HEK293 (cell line): Measurements from ENCODE around the gene TCF3.
A peak's percentile ranks its signal among the peaks of the same experiment; 100 is the strongest.

Source experiments
- CTCF ChIA-PET: fragments of 350-600 bp; formaldehyde crosslinking; extraction: SDS; loops from one replicate; lab custom pipeline; 2021; ENCODE audit warnings: antibody characterized with exemption; lab: Yijun Ruan, JAX
- POLR2A ChIA-PET: fragments of 300-600 bp; formaldehyde crosslinking; extraction: SDS; loops from one replicate; lab custom pipeline; 2020; ENCODE audit warnings: antibody characterized with exemption, inconsistent platforms; lab: Yijun Ruan, JAX
- H3K27ac ChIP-seq: fragments of 200-500 bp; sonication (Bioruptor generic); 2 replicates; pipeline ENCODE4 v1.5.1; 2014; ENCODE audit warnings: low read depth, low read length, control low read depth, inconsistent platforms; ENCODE audit errors: extremely low read depth
- H3K36me3 ChIP-seq, 2 experiments: fragments of 200-500 bp in 1 of 2; sonication (Bioruptor generic) in 1 of 2; 1 replicate in 1 of 2; 2 replicates in 1 of 2; pipeline ENCODE4 v1.5.1; 2014 to 2017; ENCODE audit warnings: inconsistent platforms in 2 of 2, low read length in 2 of 2; ENCODE audit not compliant: control insufficient read depth in 2 of 2, insufficient read depth in 1 of 2
- H3K4me1 ChIP-seq: fragments of 200-500 bp; sonication (Bioruptor generic); 2 replicates; pipeline ENCODE4 v1.5.1; 2014; ENCODE audit warnings: mild to moderate bottlenecking, low read length, inconsistent platforms; ENCODE audit not compliant: control insufficient read depth, insufficient read depth
- H3K4me3 ChIP-seq: 2 replicates; pipeline ENCODE4 v1.5.1; 2011; ENCODE audit warnings: low read depth, mild to moderate bottlenecking, control low read depth, low read length, moderate library complexity
- H3K9me3 ChIP-seq: fragments of 200-500 bp; sonication (Bioruptor generic); 2 replicates; pipeline ENCODE4 v1.5.1; 2014; ENCODE audit warnings: low read depth, low read length, inconsistent platforms; ENCODE audit not compliant: control insufficient read depth, insufficient read depth
- EGR2 ChIP-seq: fragments of 450-650 bp; formaldehyde crosslinking; IDR thresholded peaks from 2 replicates; pipeline ENCODE4 v1.5.1; 2016; ENCODE audit warnings: low read depth, missing biosample characterization, missing genetic modification characterization
- IKZF3 ChIP-seq: fragments of 450-650 bp; IDR thresholded peaks from 2 replicates; pipeline ENCODE4 v1.5.0; 2018; ENCODE audit warnings: missing biosample characterization, mild to moderate bottlenecking, missing genetic modification characterization, moderate library complexity
- KLF8 ChIP-seq: fragments of 450-650 bp; formaldehyde crosslinking; IDR thresholded peaks from 2 replicates; pipeline ENCODE4 v1.5.1; 2016; ENCODE audit warnings: missing biosample characterization, missing genetic modification characterization
- MZF1 ChIP-seq: fragments of 450-650 bp; formaldehyde crosslinking; IDR thresholded peaks from 2 replicates; pipeline ENCODE4 v1.5.1; 2017; ENCODE audit warnings: missing biosample characterization, missing genetic modification characterization, borderline replicate concordance
- REPIN1 ChIP-seq: fragments of 450-650 bp; formaldehyde crosslinking; IDR thresholded peaks from 2 replicates; pipeline ENCODE4 v1.5.1; 2017; ENCODE audit warnings: missing biosample characterization, missing genetic modification characterization, low read depth
- TRIM28 ChIP-seq: IDR thresholded peaks from 2 replicates; pipeline ENCODE4 v1.6.1; 2011; ENCODE audit warnings: low read length, control low read depth, borderline replicate concordance
- YY1 ChIP-seq: fragments of 450-650 bp; formaldehyde crosslinking; IDR thresholded peaks from 2 replicates; pipeline ENCODE4 v1.5.1; 2018; ENCODE audit warnings: missing biosample characterization, missing genetic modification characterization
- ZBTB10 ChIP-seq: fragments of 450-650 bp; formaldehyde crosslinking; IDR thresholded peaks from 2 replicates; pipeline ENCODE4 v1.5.1; 2016; ENCODE audit warnings: missing biosample characterization, missing genetic modification characterization
- ZFHX2 ChIP-seq: fragments of 450-650 bp; formaldehyde crosslinking; conservative IDR thresholded peaks from 2 replicates; pipeline ENCODE4 v1.5.1; 2016; ENCODE audit warnings: missing biosample characterization, missing genetic modification characterization
- ZNF114 ChIP-seq: fragments of 450-650 bp; formaldehyde crosslinking; IDR thresholded peaks from 2 replicates; pipeline ENCODE4 v1.5.0; 2017; ENCODE audit warnings: missing biosample characterization, missing genetic modification characterization
- ZNF449 ChIP-seq: fragments of 450-650 bp; formaldehyde crosslinking; IDR thresholded peaks from 2 replicates; pipeline ENCODE4 v1.5.1; 2017; ENCODE audit warnings: missing biosample characterization, mild to moderate bottlenecking, missing genetic modification characterization, moderate library complexity
- ZNF501 ChIP-seq: fragments of 450-650 bp; formaldehyde crosslinking; IDR thresholded peaks from 2 replicates; pipeline ENCODE4 v1.5.1; 2016; ENCODE audit warnings: missing biosample characterization, missing genetic modification characterization
- ZNF530 ChIP-seq: fragments of 450-650 bp; formaldehyde crosslinking; IDR thresholded peaks from 2 replicates; pipeline ENCODE4 v1.5.1; 2016; ENCODE audit warnings: low read depth, missing biosample characterization, missing genetic modification characterization
- ZNF600 ChIP-seq: fragments of 450-650 bp; formaldehyde crosslinking; IDR thresholded peaks from 2 replicates; pipeline ENCODE4 v1.5.1; 2016; ENCODE audit warnings: missing biosample characterization, missing genetic modification characterization
- ZNF654 ChIP-seq: fragments of 450-650 bp; formaldehyde crosslinking; IDR thresholded peaks from 2 replicates; pipeline ENCODE4 v1.5.1; 2016; ENCODE audit warnings: low read depth, missing biosample characterization, missing genetic modification characterization
- ZNF660 ChIP-seq: fragments of 450-650 bp; IDR thresholded peaks from 2 replicates; pipeline ENCODE4 v1.5.1; 2018; ENCODE audit warnings: missing biosample characterization, mild to moderate bottlenecking, missing genetic modification characterization
- ZNF843 ChIP-seq: fragments of 450-650 bp; formaldehyde crosslinking; IDR thresholded peaks from 2 replicates; pipeline ENCODE4 v1.5.1; 2016; ENCODE audit warnings: missing biosample characterization, missing genetic modification characterization
- TF ChIP-seq, protein P1 (sequence below): IDR thresholded peaks from 2 replicates; pipeline ENCODE4 v1.6.1; 2011; ENCODE audit warnings: mild to moderate bottlenecking, low read depth, low read length, borderline replicate concordance
- TF ChIP-seq, protein P2 (sequence below): fragments of 450-650 bp; formaldehyde crosslinking; conservative IDR thresholded peaks from 2 replicates; pipeline ENCODE4 v1.5.1; 2016; ENCODE audit warnings: low read depth, missing biosample characterization, missing genetic modification characterization
- TF ChIP-seq, protein P3 (sequence below): fragments of 450-650 bp; formaldehyde crosslinking; IDR thresholded peaks from 2 replicates; pipeline ENCODE4 v1.5.1; 2016; ENCODE audit warnings: missing biosample characterization, missing genetic modification characterization, low read depth

TCF3 gene

GRCh38 chr19:1626417-1627010, 25.9 kb downstream of the TCF3 start:
- Histone ChIP-seq H3K36me3 (peaks cover 0 to 48% of the 10 kb centered on the region in 2 experiments; a peak in 2 of 3 replicates), H3K9me3 (no peaks in the 10 kb centered on the region), H3K4me1 (no peaks in the 10 kb centered on the region), H3K4me3 (no peak overlapping the region), H3K27ac (0 out of 2 replicates have a peak overlapping the region, but pooled peaks have one; percentile 16)
- POLR2A ChIA-PET: interaction anchor here (0.5 to 0.6 kb wide), 2 partner anchors 34 to 150 kb away, joined by 3 to 5 read pairs; no protein-coding TSS in a partner anchor
- CTCF ChIA-PET: no interaction called here
- TF ChIP-seq ZNF501: no peak
- TF ChIP-seq ZNF114 (tag by site-specific recombination): no peak
- peak; percentile 87 for TF ChIP-seq ZNF449 (tag by site-specific recombination)
- no peak for TF ChIP-seq ZBTB10
- TF ChIP-seq, all 188 proteins: peak for 1

- Histone ChIP-seq H3K36me3 (peaks cover 0 to 54% of the 10 kb centered on the region in 2 experiments; a peak in 2 of 3 replicates), H3K4me3 (no peak overlapping the region), H3K4me1 (no peaks in the 10 kb centered on the region), H3K27ac (no peak overlapping the region), H3K9me3 (no peaks in the 10 kb centered on the region)
- TF ChIP-seq TRIM28 (no peak), EGR2 (peak; percentile 53; the same call in 1 of the 2 replicates), IKZF3 (tag by site-specific recombination) (peak; percentile 56; the same call in 1 of the 2 replicates), ZFHX2 (tag by site-specific recombination) (peak; percentile 41; the same call in 1 of the 2 replicates), KLF8 (peak; percentile 42; the same call in 1 of the 2 replicates), ZNF654 (peak; percentile 38), REPIN1 (no peak), ZNF530 (no peak), YY1 (tag by site-specific recombination) (peak; percentile 72), ZNF843 (tag by site-specific recombination) (no peak), ZNF660 (tag by site-specific recombination) (peak; percentile 57; the same call in 1 of the 2 replicates), MZF1 (tag by site-specific recombination) (no peak), ZNF600 (tag by site-specific recombination) (peak; percentile 91)
- TF ChIP-seq, protein P1, sequence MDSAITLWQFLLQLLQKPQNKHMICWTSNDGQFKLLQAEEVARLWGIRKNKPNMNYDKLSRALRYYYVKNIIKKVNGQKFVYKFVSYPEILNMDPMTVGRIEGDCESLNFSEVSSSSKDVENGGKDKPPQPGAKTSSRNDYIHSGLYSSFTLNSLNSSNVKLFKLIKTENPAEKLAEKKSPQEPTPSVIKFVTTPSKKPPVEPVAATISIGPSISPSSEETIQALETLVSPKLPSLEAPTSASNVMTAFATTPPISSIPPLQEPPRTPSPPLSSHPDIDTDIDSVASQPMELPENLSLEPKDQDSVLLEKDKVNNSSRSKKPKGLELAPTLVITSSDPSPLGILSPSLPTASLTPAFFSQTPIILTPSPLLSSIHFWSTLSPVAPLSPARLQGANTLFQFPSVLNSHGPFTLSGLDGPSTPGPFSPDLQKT: no peak
- TF ChIP-seq, protein P2, sequence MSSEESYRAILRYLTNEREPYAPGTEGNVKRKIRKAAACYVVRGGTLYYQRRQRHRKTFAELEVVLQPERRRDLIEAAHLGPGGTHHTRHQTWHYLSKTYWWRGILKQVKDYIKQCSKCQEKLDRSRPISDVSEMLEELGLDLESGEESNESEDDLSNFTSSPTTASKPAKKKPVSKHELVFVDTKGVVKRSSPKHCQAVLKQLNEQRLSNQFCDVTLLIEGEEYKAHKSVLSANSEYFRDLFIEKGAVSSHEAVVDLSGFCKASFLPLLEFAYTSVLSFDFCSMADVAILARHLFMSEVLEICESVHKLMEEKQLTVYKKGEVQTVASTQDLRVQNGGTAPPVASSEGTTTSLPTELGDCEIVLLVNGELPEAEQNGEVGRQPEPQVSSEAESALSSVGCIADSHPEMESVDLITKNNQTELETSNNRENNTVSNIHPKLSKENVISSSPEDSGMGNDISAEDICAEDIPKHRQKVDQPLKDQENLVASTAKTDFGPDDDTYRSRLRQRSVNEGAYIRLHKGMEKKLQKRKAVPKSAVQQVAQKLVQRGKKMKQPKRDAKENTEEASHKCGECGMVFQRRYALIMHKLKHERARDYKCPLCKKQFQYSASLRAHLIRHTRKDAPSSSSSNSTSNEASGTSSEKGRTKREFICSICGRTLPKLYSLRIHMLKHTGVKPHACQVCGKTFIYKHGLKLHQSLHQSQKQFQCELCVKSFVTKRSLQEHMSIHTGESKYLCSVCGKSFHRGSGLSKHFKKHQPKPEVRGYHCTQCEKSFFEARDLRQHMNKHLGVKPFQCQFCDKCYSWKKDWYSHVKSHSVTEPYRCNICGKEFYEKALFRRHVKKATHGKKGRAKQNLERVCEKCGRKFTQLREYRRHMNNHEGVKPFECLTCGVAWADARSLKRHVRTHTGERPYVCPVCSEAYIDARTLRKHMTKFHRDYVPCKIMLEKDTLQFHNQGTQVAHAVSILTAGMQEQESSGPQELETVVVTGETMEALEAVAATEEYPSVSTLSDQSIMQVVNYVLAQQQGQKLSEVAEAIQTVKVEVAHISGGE (tag by site-specific recombination): 0 out of 2 replicates have a peak, but pooled peaks have one; percentile 23
- TF ChIP-seq, protein P3, sequence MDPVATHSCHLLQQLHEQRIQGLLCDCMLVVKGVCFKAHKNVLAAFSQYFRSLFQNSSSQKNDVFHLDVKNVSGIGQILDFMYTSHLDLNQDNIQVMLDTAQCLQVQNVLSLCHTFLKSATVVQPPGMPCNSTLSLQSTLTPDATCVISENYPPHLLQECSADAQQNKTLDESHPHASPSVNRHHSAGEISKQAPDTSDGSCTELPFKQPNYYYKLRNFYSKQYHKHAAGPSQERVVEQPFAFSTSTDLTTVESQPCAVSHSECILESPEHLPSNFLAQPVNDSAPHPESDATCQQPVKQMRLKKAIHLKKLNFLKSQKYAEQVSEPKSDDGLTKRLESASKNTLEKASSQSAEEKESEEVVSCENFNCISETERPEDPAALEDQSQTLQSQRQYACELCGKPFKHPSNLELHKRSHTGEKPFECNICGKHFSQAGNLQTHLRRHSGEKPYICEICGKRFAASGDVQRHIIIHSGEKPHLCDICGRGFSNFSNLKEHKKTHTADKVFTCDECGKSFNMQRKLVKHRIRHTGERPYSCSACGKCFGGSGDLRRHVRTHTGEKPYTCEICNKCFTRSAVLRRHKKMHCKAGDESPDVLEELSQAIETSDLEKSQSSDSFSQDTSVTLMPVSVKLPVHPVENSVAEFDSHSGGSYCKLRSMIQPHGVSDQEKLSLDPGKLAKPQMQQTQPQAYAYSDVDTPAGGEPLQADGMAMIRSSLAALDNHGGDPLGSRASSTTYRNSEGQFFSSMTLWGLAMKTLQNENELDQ: no peak
- ChIA-PET CTCF (interaction anchor here (0.6 to 1.7 kb wide), 4 partner anchors 25 to 158 kb away, joined by 4 to 6 read pairs (median 4); no protein-coding TSS in a partner anchor), POLR2A (no interaction called here)
Observed at GRCh38 chr19:1624458-1624857, 28.0 kb downstream of the TCF3 start.
